Coronary artery (tissue), 2 donors: ENCODE measurements around the gene RBL2.

Source experiments
- DNase-seq: peaks from one replicate; pipeline ENCODE4 v3.0.0-alpha.2; 2017; ENCODE audit warnings: low spot score
- H3K27ac ChIP-seq, 2 donors: fragments of 200-600 bp; sonication (generic); one replicate each; pipeline ENCODE4 v1.5.1; 2016 to 2019
- H3K4me3 ChIP-seq: fragments of 200-600 bp; sonication (generic); 2 replicates; pipeline ENCODE4 v1.5.1; 2016; ENCODE audit warnings: mild to moderate bottlenecking, moderate library complexity
- CTCF ChIP-seq: fragments of 200-600 bp; sonication (generic); IDR thresholded peaks from one replicate; pipeline ENCODE4 v1.5.1; 2019; ENCODE audit warnings: antibody characterized with exemption

RBL2 gene

GRCh38 chr16:53433509-53433908 is 762 bp upstream of the RBL2 start:
- Histone ChIP-seq H3K4me3 (peak overlapping the region; percentile 94), H3K27ac (peak overlapping the region in 1 of 2 donors; percentile 98)
- TF ChIP-seq CTCF: no peak
- DNase-seq: no peak

DNA sequence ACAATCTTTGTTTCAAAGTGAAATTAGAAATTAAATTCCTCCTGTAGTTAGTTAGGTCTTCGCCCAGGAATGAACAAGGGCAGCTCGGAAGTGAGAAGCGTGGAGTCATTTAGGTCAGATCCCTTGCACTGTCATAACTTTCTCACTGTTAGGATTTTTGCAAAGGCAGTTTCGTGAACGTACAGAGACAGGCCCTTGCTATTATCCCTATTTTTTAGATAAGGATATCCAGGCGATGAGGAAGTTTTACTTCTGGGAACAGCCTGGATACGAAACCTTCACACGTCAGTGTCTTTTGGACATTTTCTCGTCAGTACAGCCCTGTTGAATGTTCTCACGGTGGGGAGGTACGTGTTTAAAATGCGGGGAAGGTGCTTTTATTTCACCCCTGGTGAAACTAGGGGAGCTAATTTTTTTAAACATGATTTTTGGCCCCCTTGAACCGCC is 318 bp upstream of the RBL2 start:
- Histone ChIP-seq H3K27ac (peak overlapping the region; percentile 89 to 98), H3K4me3 (peak overlapping the region; percentile 94)
- TF ChIP-seq CTCF: no peak
- DNase-seq: no peak

- Histone ChIP-seq H3K4me3 (peak overlapping the region; percentile 94), H3K27ac (peak overlapping the region; percentile 89 to 98)
- DNase-seq: peak; percentile 85
- no peak for TF ChIP-seq CTCF
Measured at GRCh38 chr16:53435066-53435688, 906 bp downstream of the RBL2 start.

DNA sequence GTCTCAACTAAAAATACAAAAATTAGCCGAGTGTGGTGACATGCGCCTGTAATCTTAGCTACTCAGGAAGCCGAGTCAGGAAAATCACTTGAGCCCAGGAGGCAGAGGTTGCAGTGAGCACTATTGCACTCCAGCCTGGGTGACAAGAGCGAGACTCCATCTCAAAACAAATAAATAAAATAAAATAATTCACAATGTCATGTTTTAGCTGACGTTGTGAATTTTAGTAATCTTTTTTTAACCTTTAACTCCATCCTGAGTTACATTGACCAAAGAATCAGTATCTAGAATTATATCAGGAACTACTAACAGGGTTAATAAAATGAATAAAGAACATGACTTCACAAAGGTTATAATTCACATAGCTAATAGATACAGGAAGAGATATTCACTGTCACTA is 5.9 kb downstream of the RBL2 start:
- Histone ChIP-seq H3K4me3 (no peak overlapping the region), H3K27ac (no peak overlapping the region)
- DNase-seq: no peak
- TF ChIP-seq CTCF: no peak

DNA sequence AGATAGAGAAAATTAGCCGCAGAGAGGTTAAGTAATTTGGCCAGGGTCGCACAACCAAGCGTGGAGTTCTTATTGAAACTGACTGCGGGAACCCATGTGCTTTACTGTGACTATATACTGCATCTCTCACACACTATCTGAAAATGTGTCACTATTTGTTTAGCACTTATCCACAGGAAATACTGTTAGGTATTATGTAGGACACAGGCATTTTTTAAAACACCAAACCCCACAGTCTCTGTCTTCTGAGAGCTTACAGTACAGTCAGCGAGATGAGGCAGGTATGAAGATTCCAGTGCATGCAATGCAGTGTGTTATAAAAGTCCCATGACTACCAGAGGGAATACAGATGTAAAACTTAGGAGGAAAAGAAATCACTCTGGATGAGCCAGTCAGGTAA is 11.3 kb downstream of the RBL2 start:
- no peak for DNase-seq
- H3K27ac ChIP-seq: no peak overlapping the region
- TF ChIP-seq CTCF: no peak
- no peak overlapping the region for H3K4me3 ChIP-seq

DNA sequence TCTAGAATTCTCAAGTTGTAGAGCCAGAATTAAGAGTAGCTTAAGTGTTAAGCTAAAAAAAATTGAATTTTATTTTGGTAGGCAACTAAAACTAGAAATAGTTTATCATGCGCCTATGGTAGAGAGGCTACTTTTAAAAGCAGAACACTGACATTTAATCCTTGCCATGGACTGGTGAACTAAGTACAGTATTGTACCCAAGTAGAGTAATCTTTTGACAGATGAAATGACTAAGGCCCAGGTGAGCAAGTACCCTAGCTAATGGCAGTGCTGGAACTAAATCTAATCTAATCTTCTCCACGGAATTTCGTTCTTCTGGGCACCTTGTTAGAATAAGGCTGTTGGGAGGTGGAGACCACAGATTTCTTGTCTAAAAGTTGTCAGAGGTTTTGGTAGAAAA is 11.8 kb downstream of the RBL2 start:
- TF ChIP-seq CTCF: no peak
- no peak overlapping the region for H3K27ac ChIP-seq
- H3K4me3 ChIP-seq: no peak overlapping the region
- no peak for DNase-seq

DNA sequence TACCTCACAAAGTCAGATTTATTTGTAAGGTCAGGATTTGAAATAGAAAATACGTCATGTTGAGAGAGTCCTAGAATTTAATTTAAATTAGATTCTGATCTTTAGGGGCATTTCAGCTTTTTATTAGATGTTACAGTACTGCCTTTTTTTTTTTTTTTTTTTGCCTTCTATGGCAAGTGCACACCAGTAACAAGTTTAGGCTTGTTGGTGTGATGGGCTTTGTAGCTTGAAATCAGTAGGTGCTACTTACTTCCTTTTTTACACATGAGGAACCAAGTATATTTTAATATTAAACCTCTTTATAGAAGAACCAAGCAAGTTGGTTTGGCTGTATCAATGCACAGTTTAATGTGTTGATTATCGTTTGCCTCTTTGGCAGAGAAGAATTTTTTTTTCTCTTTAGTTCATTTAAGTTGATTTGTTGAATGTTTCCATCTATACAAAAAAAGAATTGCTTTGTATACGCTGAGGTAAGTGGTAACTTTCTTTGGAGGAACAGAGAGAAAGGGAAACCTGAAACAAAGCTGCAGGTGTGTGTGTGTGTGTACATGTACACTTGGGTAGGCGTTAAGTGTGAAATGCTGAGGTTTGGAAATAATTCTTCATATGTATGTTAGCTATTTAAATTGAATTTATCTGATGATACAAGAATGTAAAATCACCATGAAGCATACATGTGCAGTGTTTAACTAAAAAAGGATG is 15.7 kb downstream of the RBL2 start:
- Histone ChIP-seq H3K4me3 (no peak overlapping the region), H3K27ac (no peak overlapping the region)
- no peak for DNase-seq
- TF ChIP-seq CTCF: no peak
